Measurements from ENCODE around the gene TARS1.
"Not testable (repeated sequence)": the region's sequence is repeated elsewhere in the genome, so short reads cannot be mapped to it uniquely, and the experiment has no call there.

TARS1 gene

GRCh38 chr5:33504570-33504969, 63.8 kb downstream of the TARS1 start:
- Histone ChIP-seq H3K4me3 (ENCODE audit: low read depth, low read length) (no peak overlapping the region), H3K36me3 (no peaks in the 10 kb centered on the region), H3K27me3 (ENCODE audit: insufficient read depth, low read depth, severe bottlenecking) (peaks cover 54% of the 10 kb centered on the region), H3K27ac (no peak overlapping the region), H3K9me3 (ENCODE audit: severe bottlenecking) (no peaks in the 10 kb centered on the region)
- no peak for TF ChIP-seq CTCF (IDR thresholded peaks at IDR 0.05; ENCODE audit: low read depth, low read length)
- no peak for DNase-seq

- no peak overlapping the region for H3K4me3 ChIP-seq (ENCODE audit: low read depth, low read length)
- no peaks in the 10 kb centered on the region for H3K36me3 ChIP-seq
- DNase-seq, result no peak
- H3K27me3 ChIP-seq (ENCODE audit: insufficient read depth, low read depth, severe bottlenecking), result peaks cover 66% of the 10 kb centered on the region
- no peaks in the 10 kb centered on the region for H3K9me3 ChIP-seq (ENCODE audit: severe bottlenecking)
- H3K27ac ChIP-seq, result no peak overlapping the region
- no peak for TF ChIP-seq CTCF (IDR thresholded peaks at IDR 0.05; ENCODE audit: low read depth, low read length)
Observed at GRCh38 chr5:33507426-33507825, 66.7 kb downstream of the TARS1 start.

- Histone ChIP-seq H3K27ac (no peak overlapping the region), H3K4me3 (ENCODE audit: low read depth, low read length) (no peak overlapping the region), H3K36me3 (no peaks in the 10 kb centered on the region), H3K27me3 (ENCODE audit: insufficient read depth, low read depth, severe bottlenecking) (peaks cover 66% of the 10 kb centered on the region), H3K9me3 (ENCODE audit: severe bottlenecking) (no peaks in the 10 kb centered on the region)
- no peak for TF ChIP-seq CTCF (IDR thresholded peaks at IDR 0.05; ENCODE audit: low read depth, low read length)
- DNase-seq, result no peak
Observed at GRCh38 chr5:33509036-33509435, 68.3 kb downstream of the TARS1 start.

- Histone ChIP-seq H3K4me3 (ENCODE audit: low read depth, low read length) (no peak overlapping the region), H3K27ac (no peak overlapping the region), H3K27me3 (ENCODE audit: insufficient read depth, low read depth, severe bottlenecking) (peaks cover 44% of the 10 kb centered on the region), H3K36me3 (no peaks in the 10 kb centered on the region), H3K9me3 (ENCODE audit: severe bottlenecking) (peaks cover 2% of the 10 kb centered on the region)
- TF ChIP-seq CTCF (IDR thresholded peaks at IDR 0.05; ENCODE audit: low read depth, low read length), result no peak
- no peak for DNase-seq
Observed at GRCh38 chr5:33513462-33514185, 72.9 kb downstream of the TARS1 start.

- peaks cover 38% of the 10 kb centered on the region for H3K27me3 ChIP-seq (ENCODE audit: insufficient read depth, low read depth, severe bottlenecking)
- not testable (repeated sequence) for H3K4me3 ChIP-seq (ENCODE audit: low read depth, low read length); DNase-seq; H3K9me3 ChIP-seq (ENCODE audit: severe bottlenecking); H3K36me3 ChIP-seq; H3K27ac ChIP-seq
Observed at GRCh38 chr5:33515366-33515765, 74.6 kb downstream of the TARS1 start.

GRCh38 chr5:33516421-33516820, 75.7 kb downstream of the TARS1 start:
- Histone ChIP-seq H3K27ac (no peak overlapping the region), H3K36me3 (no peaks in the 10 kb centered on the region), H3K27me3 (ENCODE audit: insufficient read depth, low read depth, severe bottlenecking) (peaks cover 32% of the 10 kb centered on the region), H3K9me3 (ENCODE audit: severe bottlenecking) (peaks cover 2% of the 10 kb centered on the region), H3K4me3 (ENCODE audit: low read depth, low read length) (no peak overlapping the region)
- DNase-seq, result no peak
- no peak for TF ChIP-seq CTCF (IDR thresholded peaks at IDR 0.05; ENCODE audit: low read depth, low read length)
